Prostate gland (tissue), 2 donors: ENCODE measurements around the gene WFDC2. TPM values are rescaled to one million over a fixed set of nuclear protein-coding genes. Genes with fewer than 3 reads are reported as not detected.

Source experiments
- DNase-seq: peaks from one replicate; pipeline ENCODE4 v3.0.0-alpha.2; 2019; ENCODE audit warnings: low spot score
- H3K27ac ChIP-seq, 2 donors: fragments of 200-600 bp; sonication (generic); 2 replicates each; pipeline ENCODE4 v1.5.1; 2017 to 2019
- H3K27me3 ChIP-seq: fragments of 200-600 bp; sonication (generic); replicated peaks from 2 replicates; pipeline ENCODE4 v1.5.1; 2019; ENCODE audit not compliant: insufficient read depth
- H3K36me3 ChIP-seq, 2 donors: fragments of 200-600 bp; sonication (generic); 1 replicate in 1 of 2; 2 replicates in 1 of 2; pipeline versions ENCODE4 v1.5.1 to v1.8.1; 2017 to 2019
- H3K4me1 ChIP-seq: fragments of 200-600 bp; sonication (generic); replicated peaks from 2 replicates; pipeline ENCODE4 v1.5.1; 2019
- H3K4me3 ChIP-seq, 2 donors: fragments of 200-600 bp; sonication (generic); 2 replicates each; pipeline ENCODE4 v1.5.1; 2017 to 2019
- H3K9me3 ChIP-seq: fragments of 200-600 bp; sonication (generic); 2 replicates; pipeline ENCODE4 v1.5.1; 2017
- CTCF ChIP-seq, 4 experiments: fragments of 200-600 bp in 2 of 4; fragments of 450-650 bp in 2 of 4; sonication (generic) in 2 of 4; IDR thresholded peaks; 1 replicate in 3 of 4; 2 replicates in 1 of 4; pipeline ENCODE4 v1.5.1; 2016 to 2019; ENCODE audit warnings: antibody characterized with exemption in 4 of 4, mild to moderate bottlenecking in 2 of 4, moderate library complexity in 2 of 4
- POLR2A ChIP-seq: fragments of 450-650 bp; IDR thresholded peaks from one replicate; pipeline ENCODE4 v1.6.1; 2016; ENCODE audit warnings: antibody characterized with exemption, mild to moderate bottlenecking
- POLR2AphosphoS5 ChIP-seq: sonication (generic); formaldehyde crosslinking; IDR thresholded peaks from one replicate; pipeline ENCODE4 v1.6.1; 2017; ENCODE audit warnings: antibody characterized with exemption
- WGBS: methylation state at CpG from one replicate; pipeline ENCODE4 v1.1.5; 2018; 5-methylcytosine and 5-hydroxymethylcytosine counted together
- intact Hi-C: fragments of 100-400 bp; cut with DNase I; formaldehyde crosslinking; loops from one replicate; pipeline ENCODE4 v1.14.2; 2022
- total RNA-seq, 2 donors: library from RNA; depleted of rRNA; stranded (reverse); fragments of >200 nt; gene quantifications; one replicate each; pipeline ENCODE4 v1.1.0, GENCODE V29; 2016

Gene WFDC2
- total RNA-seq: 100 to 1,000 TPM in 1 of 2 donors, 10 to 100 TPM in 1; 100.0 to 122 TPM

- H3K9me3 ChIP-seq: no peaks in the 10 kb centered on the region
- H3K4me1 ChIP-seq: peaks cover 8% of the 10 kb centered on the region
- peak within 1 kb of the TSS; percentile 67 to 73 for H3K27ac ChIP-seq
- peak in 1 of 4 experiments; percentile 26 for TF ChIP-seq CTCF (IDR thresholded peaks at IDR 0.05)
- TF ChIP-seq POLR2A: peak; percentile 21
- peak; percentile 49 for TF ChIP-seq POLR2AphosphoS5
- peak within 1 kb of the TSS; percentile 35 to 38 for H3K4me3 ChIP-seq
- H3K27me3 ChIP-seq: no peaks in the 10 kb centered on the region
- intact Hi-C loops: no loop called here
- WGBS: 5% methylated on average over 52 of the region's 54 CpGs
- DNase-seq: peak; percentile 64
- no peaks in the 10 kb centered on the region for H3K36me3 ChIP-seq
Observed at GRCh38 chr20:45469336-45470261, at the start of gene WFDC2. Gene WFDC2, plus strand, starts transcription at chr20:45469753. Its CDS starts 29 bp downstream, at chr20:45469782.

- WGBS: 89% methylated on average over 8 of the region's 8 CpGs
- no peaks in the 10 kb centered on the region for H3K9me3 ChIP-seq
- H3K4me1 ChIP-seq: peaks cover 6% of the 10 kb centered on the region
- no peak for TF ChIP-seq POLR2AphosphoS5
- TF ChIP-seq POLR2A: no peak
- no peak for TF ChIP-seq CTCF (IDR thresholded peaks at IDR 0.05)
- H3K4me3 ChIP-seq: no peak overlapping the region
- no peaks in the 10 kb centered on the region for H3K27me3 ChIP-seq
- H3K27ac ChIP-seq: peak overlapping the region; percentile 24 to 48
- intact Hi-C loops: no loop called here
- no peak for DNase-seq
- peaks cover 9 to 18% of the 10 kb centered on the region in 2 donors for H3K36me3 ChIP-seq
Observed at GRCh38 chr20:45420125-45420524, 49.4 kb upstream of the WFDC2 start.

GRCh38 chr20:45423700-45424099 is 45.9 kb upstream of the WFDC2 start:
- WGBS: 78% methylated on average over 2 of the region's 2 CpGs
- Histone ChIP-seq H3K36me3 (peaks cover 9 to 18% of the 10 kb centered on the region in 2 donors), H3K4me1 (no peaks in the 10 kb centered on the region), H3K27ac (no peak overlapping the region), H3K27me3 (no peaks in the 10 kb centered on the region), H3K9me3 (no peaks in the 10 kb centered on the region), H3K4me3 (no peak overlapping the region)
- DNase-seq: no peak
- intact Hi-C loops: no loop called here
- TF ChIP-seq POLR2A (no peak), CTCF (IDR thresholded peaks at IDR 0.05) (no peak), POLR2AphosphoS5 (no peak)

- Histone ChIP-seq H3K4me1 (no peaks in the 10 kb centered on the region), H3K36me3 (peaks cover 3 to 17% of the 10 kb centered on the region in 2 donors), H3K9me3 (no peaks in the 10 kb centered on the region), H3K4me3 (no peak overlapping the region), H3K27me3 (no peaks in the 10 kb centered on the region), H3K27ac (no peak overlapping the region)
- WGBS: 91% methylated on average over 17 of the region's 17 CpGs
- DNase-seq: no peak
- intact Hi-C loops: no loop called here
- TF ChIP-seq POLR2A: no peak
- no peak for TF ChIP-seq CTCF (IDR thresholded peaks at IDR 0.05)
- TF ChIP-seq POLR2AphosphoS5: no peak
Observed at GRCh38 chr20:45425561-45425960, 44.0 kb upstream of the WFDC2 start.
